ENCODE measurements around the gene PLD6.

PLD6 gene

GRCh38 chr17:17226451-17227265 is 20.5 kb upstream of the PLD6 start:
- DNase-seq: no peak

GRCh38 chr17:17225901-17226300 is 19.8 kb upstream of the PLD6 start:
- no peak for DNase-seq

GRCh38 chr17:17224137-17224536 is 18.0 kb upstream of the PLD6 start:
- DNase-seq: no peak

- DNase-seq: no peak
Measured at GRCh38 chr17:17223736-17224135, 17.6 kb upstream of the PLD6 start.

GRCh38 chr17:17221329-17221728 is 15.2 kb upstream of the PLD6 start:
- no peak for DNase-seq

- no peak for DNase-seq
Measured at GRCh38 chr17:17220529-17220928, 14.4 kb upstream of the PLD6 start.

- no peak for DNase-seq
Measured at GRCh38 chr17:17217995-17218394, 11.9 kb upstream of the PLD6 start.

GRCh38 chr17:17216776-17217175 is 10.6 kb upstream of the PLD6 start:
- no peak for DNase-seq

GRCh38 chr17:17216236-17216635 is 10.1 kb upstream of the PLD6 start:
- DNase-seq: no peak

GRCh38 chr17:17215575-17215974 is 9.4 kb upstream of the PLD6 start:
- DNase-seq: no peak

GRCh38 chr17:17214646-17215436 is 8.7 kb upstream of the PLD6 start:
- DNase-seq: no peak

- no peak for DNase-seq
Measured at GRCh38 chr17:17213775-17214174, 7.6 kb upstream of the PLD6 start.

- DNase-seq: no peak
Measured at GRCh38 chr17:17207998-17208397, 1.9 kb upstream of the PLD6 start.

- no peak for DNase-seq
Measured at GRCh38 chr17:17206913-17207335, 791 bp upstream of the PLD6 start.

GRCh38 chr17:17205368-17206123 is 587 bp downstream of the PLD6 start:
- peak; percentile 59 for DNase-seq

GRCh38 chr17:17204635-17205231 is 1.4 kb downstream of the PLD6 start:
- no peak for DNase-seq

GRCh38 chr17:17204041-17204591 is 2.0 kb downstream of the PLD6 start:
- DNase-seq: no peak

GRCh38 chr17:17203173-17203730 is 2.9 kb downstream of the PLD6 start:
- DNase-seq: no peak

GRCh38 chr17:17201907-17202306 is 4.2 kb downstream of the PLD6 start:
- no peak for DNase-seq

GRCh38 chr17:17201271-17201670 is 4.9 kb downstream of the PLD6 start:
- no peak for DNase-seq

GRCh38 chr17:17200831-17201230 is 5.3 kb downstream of the PLD6 start:
- no peak for DNase-seq

- DNase-seq: no peak
Measured at GRCh38 chr17:17200311-17200710, 5.8 kb downstream of the PLD6 start.
